HG02973 (cell line): Measurements from ENCODE around the gene ZNF486.
A peak's percentile ranks its signal among the peaks of the same experiment; 100 is the strongest.
"Not testable (repeated sequence)": the region's sequence is repeated elsewhere in the genome, so short reads cannot be mapped to it uniquely, and the experiment has no call there.

ENCODE experiments used
- ATAC-seq: cut with Tn5 transposase; IDR thresholded peaks from one replicate; pipeline ENCODE4 v1.9.1; 2021; ENCODE audit warnings: moderate library complexity; ENCODE audit not compliant: unreplicated experiment

Gene ZNF486

GRCh38 chr19:20221605-20222004, 54.6 kb downstream of the ZNF486 start:
- ATAC-seq: not testable (repeated sequence)

DNA sequence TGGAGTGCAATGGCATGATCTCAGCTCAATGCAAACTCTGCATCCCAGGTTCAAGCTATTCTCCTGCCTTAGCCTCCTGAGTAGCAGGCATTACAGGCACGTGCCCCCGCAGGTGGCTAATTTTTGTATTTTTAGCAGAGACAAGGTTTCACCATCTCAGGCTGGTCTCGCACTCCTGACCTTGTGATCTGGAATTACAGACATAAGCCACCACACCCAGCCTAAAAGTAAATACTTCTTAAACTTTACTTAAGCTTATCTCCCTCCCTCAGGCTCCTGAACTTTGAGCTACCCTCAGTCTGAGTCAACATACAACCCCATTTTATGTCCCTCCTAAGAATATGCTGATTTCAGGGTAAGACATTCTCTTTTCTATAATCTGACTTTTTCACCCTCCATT, 66.1 kb downstream of the ZNF486 start:
- no peak for ATAC-seq

DNA sequence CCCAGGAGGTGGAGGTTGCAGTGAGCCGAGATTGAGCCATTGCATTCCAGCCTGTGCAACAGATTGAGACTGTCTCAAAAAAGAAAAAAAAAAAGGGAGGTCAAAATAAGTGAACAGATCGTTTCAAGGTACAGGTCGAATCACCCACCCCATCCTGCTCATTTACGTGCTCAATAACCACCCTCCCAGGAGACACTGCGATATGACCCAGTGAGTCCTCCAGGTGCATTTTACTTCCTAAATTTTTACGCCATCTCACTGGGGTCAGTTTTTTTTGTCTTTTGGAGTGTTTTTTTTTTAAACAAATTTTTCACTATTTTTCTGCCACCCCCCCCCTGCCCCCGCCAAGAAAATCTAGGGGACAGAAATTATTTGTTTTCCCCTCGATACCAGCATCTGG, 68.1 kb downstream of the ZNF486 start:
- ATAC-seq: no peak

DNA sequence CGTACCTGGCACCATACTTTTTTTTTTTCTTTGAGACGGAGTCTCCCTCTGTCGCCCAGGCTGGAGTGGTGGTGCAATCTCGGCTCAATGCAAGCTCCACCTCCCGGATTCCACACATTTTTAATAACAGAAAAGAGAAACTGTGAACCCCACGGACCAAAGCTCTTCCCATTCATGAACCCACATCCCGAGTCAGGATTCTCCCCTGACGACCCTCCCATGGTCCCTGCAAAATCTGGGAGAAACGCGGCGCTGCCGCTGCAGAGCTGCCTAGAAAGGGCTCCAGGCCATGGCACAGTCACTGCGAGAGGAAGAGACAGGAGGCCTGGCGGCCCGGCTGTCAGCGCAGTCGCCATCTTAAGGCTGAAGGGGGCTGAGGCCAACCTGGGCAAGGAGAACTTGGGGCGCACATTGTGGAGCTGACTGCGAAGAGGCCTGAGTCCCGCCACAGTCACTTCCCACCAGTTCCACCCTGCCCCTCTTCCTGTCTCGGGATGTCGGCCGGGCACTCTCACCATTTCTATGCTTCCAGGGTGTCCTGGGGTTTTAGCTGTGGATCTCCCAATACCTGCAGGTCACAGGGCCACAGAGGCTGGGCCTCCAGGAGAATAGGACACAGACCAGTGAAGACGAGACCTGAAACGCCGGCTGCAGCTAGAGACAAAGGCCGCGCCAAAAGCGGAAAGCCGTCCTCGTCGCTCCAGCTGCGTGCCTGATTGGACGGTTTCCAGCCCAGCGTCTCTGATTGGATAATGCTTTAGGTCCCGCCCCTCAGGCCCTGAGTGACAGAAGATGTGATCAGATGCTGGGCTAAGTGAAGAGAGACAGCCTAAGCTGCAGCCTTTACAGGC, 71.0 kb downstream of the ZNF486 start:
- ATAC-seq: peak; percentile 94

GRCh38 chr19:20243629-20244028, 76.6 kb downstream of the ZNF486 start:
- no peak for ATAC-seq

DNA sequence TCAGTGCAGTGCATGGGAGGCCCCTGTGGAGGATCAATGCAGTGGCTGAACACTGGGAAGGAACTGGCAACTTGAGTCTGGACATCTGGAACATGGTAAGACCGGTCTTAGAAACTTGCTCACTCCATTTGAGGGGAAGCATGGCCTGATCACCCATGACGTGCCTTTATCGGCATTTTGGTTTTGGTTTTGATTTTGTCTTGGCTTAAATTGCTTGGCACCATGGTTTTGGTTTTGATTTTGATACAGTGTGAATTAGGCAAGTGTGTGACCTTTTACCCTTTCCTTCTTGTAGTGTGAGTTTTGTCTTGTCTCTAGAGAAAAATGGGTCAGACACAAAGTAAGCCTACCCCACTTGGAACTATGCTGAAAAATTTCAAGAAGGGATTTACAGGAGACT, 77.3 kb downstream of the ZNF486 start:
- ATAC-seq: no peak

DNA sequence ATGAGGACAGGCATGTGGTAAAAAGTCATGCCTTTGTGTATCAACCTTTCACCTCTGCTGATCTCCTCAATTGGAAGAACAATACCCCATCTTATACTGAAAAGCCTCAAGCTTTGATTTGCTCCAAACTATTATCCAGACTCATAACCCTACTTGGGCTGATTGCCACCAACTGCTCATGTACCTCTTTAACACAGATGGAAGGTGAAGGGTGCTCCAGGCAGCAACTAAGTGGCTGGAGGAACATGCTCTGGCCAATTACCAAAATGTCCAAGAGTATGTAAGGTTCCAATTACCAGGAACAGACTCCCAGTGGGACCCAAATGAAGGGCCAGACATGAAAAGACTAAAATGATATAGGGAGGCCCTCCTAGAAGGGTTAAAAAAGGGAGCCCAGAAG, 78.3 kb downstream of the ZNF486 start:
- no peak for ATAC-seq

GRCh38 chr19:20247016-20247683, 80.1 kb downstream of the ZNF486 start:
- no peak for ATAC-seq

- not testable (repeated sequence) for ATAC-seq
Measured at GRCh38 chr19:20248258-20248657, 81.2 kb downstream of the ZNF486 start.
